Germinal center (tissue), 1 donor: ENCODE measurements around the gene ADM5.

Source experiments
- DNase-seq: peaks from one replicate; pipeline ENCODE4 v3.0.0; 2012; ENCODE audit warnings: mixed read lengths, low spot score

The ADM5 gene

GRCh38 chr19:49680421-49681351 is 8.7 kb upstream of the ADM5 start:
- DNase-seq, result peak; percentile 94

GRCh38 chr19:49681830-49682229 is 7.6 kb upstream of the ADM5 start:
- no peak for DNase-seq

GRCh38 chr19:49682274-49682673 is 7.1 kb upstream of the ADM5 start:
- DNase-seq, result no peak

GRCh38 chr19:49683814-49684250 is 5.6 kb upstream of the ADM5 start:
- no peak for DNase-seq

GRCh38 chr19:49684251-49684982 is 5.0 kb upstream of the ADM5 start:
- peak; percentile 53 for DNase-seq

GRCh38 chr19:49684983-49685553 is 4.3 kb upstream of the ADM5 start:
- no peak for DNase-seq

- DNase-seq, result no peak
Measured at GRCh38 chr19:49685845-49686332, 3.5 kb upstream of the ADM5 start.

GRCh38 chr19:49686503-49687088 is 2.8 kb upstream of the ADM5 start:
- DNase-seq, result no peak

GRCh38 chr19:49687150-49687549 is 2.2 kb upstream of the ADM5 start:
- DNase-seq, result no peak

GRCh38 chr19:49687566-49688316 is 1.7 kb upstream of the ADM5 start:
- no peak for DNase-seq

GRCh38 chr19:49688531-49689132 is 762 bp upstream of the ADM5 start:
- DNase-seq, result no peak

- DNase-seq, result no peak
Measured at GRCh38 chr19:49690079-49690655, 773 bp downstream of the ADM5 start.

GRCh38 chr19:49690656-49691242 is 1.4 kb downstream of the ADM5 start, which contains the start of gene CPT1C:
Gene CPT1C (plus strand): TSS chr19:49691116. CDS start chr19:49692253, 1,137 bp downstream.
- DNase-seq, result peak; percentile 66

GRCh38 chr19:49691243-49692146 is 2.1 kb downstream of the ADM5 start:
- peak; percentile 59 for DNase-seq

GRCh38 chr19:49692147-49692506 is 2.7 kb downstream of the ADM5 start:
- no peak for DNase-seq

- no peak for DNase-seq
Measured at GRCh38 chr19:49696115-49696514, 6.7 kb downstream of the ADM5 start.

- DNase-seq, result no peak
Measured at GRCh38 chr19:49696865-49697264, 7.5 kb downstream of the ADM5 start.

- DNase-seq, result no peak
Measured at GRCh38 chr19:49699364-49699763, 10.0 kb downstream of the ADM5 start.

- DNase-seq, result no peak
Measured at GRCh38 chr19:49700563-49700962, 11.2 kb downstream of the ADM5 start.
